ENCODE results near the gene WSCD1. TPM values are rescaled to one million over a fixed set of nuclear protein-coding genes. Genes with fewer than 3 reads are reported as not detected.

WSCD1 gene
- total and polyA plus RNA-seq, 12 donors: 2.5 to 13.8 (median 4.2) TPM

GRCh38 chr17:6056104-6056503 is 14.1 kb upstream of the WSCD1 start:
- intact Hi-C loops (cut with DNase I): no loop called here
- ATAC-seq (no peak), DNase-seq (no peak)
- WGBS, 2 donors: 90 to 92% methylated on average over 2 of the region's 2 CpGs
- Histone ChIP-seq H3K27me3 (peaks cover 0 to 41% (median 14%) of the 10 kb centered on the region in 7 donors), H3K9me3 (no peaks in the 10 kb centered on the region), H3K4me3 (no peak overlapping the region), H3K36me3 (no peaks in the 10 kb centered on the region), H3K4me1 (no peaks in the 10 kb centered on the region), H3K27ac (no peak overlapping the region)
- no peak for TF ChIP-seq CTCF (IDR thresholded peaks at IDR 0.05)

- TF ChIP-seq CTCF (IDR thresholded peaks at IDR 0.05): no peak
- ATAC-seq (no peak), DNase-seq (no peak)
- Histone ChIP-seq H3K27me3 (peaks cover 0 to 41% (median 14%) of the 10 kb centered on the region in 7 donors), H3K36me3 (no peaks in the 10 kb centered on the region), H3K9me3 (no peaks in the 10 kb centered on the region), H3K4me3 (no peak overlapping the region), H3K27ac (no peak overlapping the region), H3K4me1 (no peaks in the 10 kb centered on the region)
- WGBS, 2 donors: 59 to 65% methylated on average over 8 of the region's 8 CpGs
- intact Hi-C loops (cut with DNase I): no loop called here
Measured at GRCh38 chr17:6057562-6057961, 12.6 kb upstream of the WSCD1 start.

- intact Hi-C loops (cut with DNase I): no loop called here
- WGBS, 2 donors: 77 to 86% methylated on average over 8 of the region's 8 CpGs
- Histone ChIP-seq H3K9me3 (no peaks in the 10 kb centered on the region), H3K4me3 (no peak overlapping the region), H3K4me1 (no peaks in the 10 kb centered on the region), H3K36me3 (no peaks in the 10 kb centered on the region), H3K27ac (no peak overlapping the region), H3K27me3 (peaks cover 0 to 53% (median 21%) of the 10 kb centered on the region in 7 donors)
- TF ChIP-seq CTCF (IDR thresholded peaks at IDR 0.05): no peak
- DNase-seq (no peak), ATAC-seq (no peak)
Measured at GRCh38 chr17:6059406-6059805, 10.8 kb upstream of the WSCD1 start.

- H3K4me1 ChIP-seq: no peaks in the 10 kb centered on the region
- peaks cover 0 to 50% (median 27%) of the 10 kb centered on the region in 7 donors for H3K27me3 ChIP-seq
- no peak for DNase-seq
- H3K27ac ChIP-seq: no peak overlapping the region
- intact Hi-C loops (cut with DNase I): loop anchor here in 3 of 10 donors (10.0 kb wide), 3 partner anchors 354 to 476 kb away; partner anchors contain the start of gene NLRP1 (in 1 of the 3)
- no peaks in the 10 kb centered on the region for H3K36me3 ChIP-seq
- H3K4me3 ChIP-seq: no peak overlapping the region
- no peak for TF ChIP-seq CTCF (IDR thresholded peaks at IDR 0.05)
- no peaks in the 10 kb centered on the region for H3K9me3 ChIP-seq
- WGBS, 2 donors: 38 to 46% methylated on average over 5 of the region's 5 CpGs
- peak in 5 of 8 donors; percentile 21 to 86 (median 49) for ATAC-seq
Measured at GRCh38 chr17:6061290-6061689, 8.9 kb upstream of the WSCD1 start.

All from heart right ventricle (tissue), 16 donors.